H1 (cell line): ENCODE results near the gene LYL1. TPM values are rescaled to one million over a fixed set of nuclear protein-coding genes. Genes with fewer than 3 reads are reported as not detected.

Experiments
- CTCF ChIA-PET: fragments of 300-600 bp; sonication (Branson Sonifier 250); formaldehyde crosslinking; loops from one replicate; lab custom pipeline; 2021; ENCODE audit not compliant: partially characterized antibody; lab: Charles Lee
- POLR2A ChIA-PET: fragments of 300-600 bp; sonication (Branson Sonifier 250); formaldehyde crosslinking; loops from one replicate; lab custom pipeline; 2021; ENCODE audit warnings: inconsistent platforms; ENCODE audit not compliant: partially characterized antibody; lab: Charles Lee
- DNase-seq, 2 experiments: peaks; one replicate each; pipeline versions ENCODE4 v3.0.0 to v3.0.0-alpha.2; 2010 to 2022; ENCODE audit warnings: low spot score in 2 of 2, low read depth in 1 of 2, mixed read lengths in 1 of 2
- FAIRE-seq: peaks from 2 replicates; lab custom pipeline; 2011; peaks lifted over from hg19 to GRCh38; lab: Jason Lieb, UNC
- H2AFZ ChIP-seq: 2 replicates; pipeline ENCODE4 v1.8.1; 2012; ENCODE audit warnings: low read length, inconsistent platforms
- H2AK5ac ChIP-seq: 2 replicates; pipeline ENCODE4 v1.6.1; 2013; ENCODE audit warnings: low read depth, low read length
- H2BK120ac ChIP-seq: replicated peaks from 2 replicates; pipeline ENCODE3; 2013; ENCODE audit warnings: low read depth, low read length, inconsistent platforms
- H2BK12ac ChIP-seq: 2 replicates; pipeline ENCODE4 v1.6.1; 2013; ENCODE audit warnings: low read depth, low read length
- H2BK15ac ChIP-seq: 2 replicates; pipeline ENCODE4 v1.6.1; 2013; ENCODE audit warnings: low read length
- H2BK20ac ChIP-seq: 2 replicates; pipeline ENCODE4 v1.6.1; 2013; ENCODE audit warnings: low read length
- H2BK5ac ChIP-seq: 2 replicates; pipeline ENCODE4 v1.6.1; 2013; ENCODE audit warnings: low read depth, low read length
- H3K14ac ChIP-seq: 2 replicates; pipeline ENCODE4 v1.6.1; 2013; ENCODE audit warnings: inconsistent platforms; ENCODE audit not compliant: insufficient read length
- H3K18ac ChIP-seq: 2 replicates; pipeline ENCODE4 v1.6.1; 2013; ENCODE audit warnings: low read length; ENCODE audit errors: extremely low read depth
- H3K23ac ChIP-seq: 2 replicates; pipeline ENCODE4 v1.6.1; 2013; ENCODE audit warnings: inconsistent platforms; ENCODE audit not compliant: insufficient read length
- H3K23me2 ChIP-seq: 2 replicates; pipeline ENCODE4 v1.6.1; 2013; ENCODE audit warnings: low read depth, low read length
- H3K27ac ChIP-seq: 2 replicates; pipeline ENCODE4 v1.6.1; 2011; ENCODE audit warnings: low read depth, low read length, inconsistent platforms
- H3K27me3 ChIP-seq, 4 experiments: replicated peaks in 1 of 4; 1 replicate in 1 of 4; 2 replicates in 3 of 4; pipeline versions ENCODE4 v1.6.1 to v1.8.1; 2011 to 2013; ENCODE audit warnings: low read length in 3 of 4, mild to moderate bottlenecking in 3 of 4, inconsistent platforms in 2 of 4, mixed read lengths in 2 of 4, moderate library complexity in 1 of 4; ENCODE audit not compliant: control insufficient read depth in 3 of 4, insufficient read depth in 3 of 4; ENCODE audit errors: extremely low read depth in 1 of 4
- H3K36me3 ChIP-seq, 4 experiments: 2 replicates each; pipeline versions ENCODE4 v1.6.1 to v1.8.1; 2011 to 2013; ENCODE audit warnings: mild to moderate bottlenecking in 4 of 4, low read length in 3 of 4, moderate library complexity in 2 of 4, control low read depth in 1 of 4, inconsistent platforms in 1 of 4; ENCODE audit not compliant: insufficient read depth in 4 of 4, control insufficient read depth in 2 of 4
- H3K4ac ChIP-seq: replicated peaks from 2 replicates; pipeline ENCODE3; 2013; ENCODE audit warnings: low read length, low read depth, mixed read lengths, inconsistent platforms; ENCODE audit not compliant: insufficient read length
- H3K4me1 ChIP-seq, 4 experiments: replicated peaks in 1 of 4; 1 replicate in 1 of 4; 2 replicates in 3 of 4; pipeline versions ENCODE4 v1.6.1 to v1.8.1; 2011 to 2013; ENCODE audit warnings: low read length in 3 of 4, inconsistent platforms in 2 of 4, mixed read lengths in 1 of 4; ENCODE audit not compliant: insufficient read depth in 4 of 4, control insufficient read depth in 3 of 4
- H3K4me2 ChIP-seq, 2 experiments: 2 replicates each; pipeline versions ENCODE4 v1.6.1 to v1.8.1; 2011 to 2013; ENCODE audit warnings: low read depth in 2 of 2, low read length in 2 of 2, control low read depth in 1 of 2, inconsistent platforms in 1 of 2, mild to moderate bottlenecking in 1 of 2; ENCODE audit not compliant: insufficient read depth in 1 of 2
- H3K4me3 ChIP-seq, 4 experiments: fragments of 200-600, 300-600 bp in 1 of 4; sonication (generic), shearing (Covaris generic), sonication (Bioruptor Twin) in 1 of 4; 2 replicates each; pipeline versions ENCODE4 v1.5.1 to v1.8.1; 2011 to 2016; ENCODE audit warnings: low read length in 4 of 4, low read depth in 3 of 4, control low read depth in 2 of 4, inconsistent platforms in 2 of 4, mild to moderate bottlenecking in 2 of 4, mixed read lengths in 1 of 4, moderate library complexity in 1 of 4; ENCODE audit not compliant: insufficient read depth in 2 of 4; ENCODE audit errors: extremely low read depth in 1 of 4
- H3K56ac ChIP-seq: replicated peaks from 2 replicates; pipeline ENCODE3; 2013; ENCODE audit warnings: low read depth, mild to moderate bottlenecking, mixed read lengths, low read length, inconsistent platforms; ENCODE audit not compliant: insufficient read length
- H3K79me1 ChIP-seq: 2 replicates; pipeline ENCODE4 v1.6.1; 2013; ENCODE audit warnings: low read depth, low read length, control low read depth
- H3K79me2 ChIP-seq, 2 experiments: 2 replicates each; pipeline versions ENCODE4 v1.6.1 to v1.8.1; 2012 to 2013; ENCODE audit warnings: low read length in 2 of 2, mild to moderate bottlenecking in 2 of 2, inconsistent platforms in 1 of 2; ENCODE audit not compliant: insufficient read depth in 2 of 2, control insufficient read depth in 1 of 2
- H3K9ac ChIP-seq, 4 experiments: replicated peaks in 1 of 4; 1 replicate in 1 of 4; 2 replicates in 3 of 4; pipeline versions ENCODE4 v1.6.1 to v1.8.1; 2011 to 2013; ENCODE audit warnings: low read depth in 3 of 4, low read length in 3 of 4, control low read depth in 2 of 4, mild to moderate bottlenecking in 2 of 4, moderate library complexity in 2 of 4, inconsistent platforms in 1 of 4; ENCODE audit errors: extremely low read depth in 1 of 4
- H3K9me3 ChIP-seq, 2 experiments: 2 replicates each; pipeline versions ENCODE4 v1.6.1 to v1.8.1; 2012 to 2013; ENCODE audit warnings: mild to moderate bottlenecking in 2 of 2, moderate library complexity in 2 of 2, control low read depth in 1 of 2, inconsistent platforms in 1 of 2, low read depth in 1 of 2, low read length in 1 of 2, mixed read lengths in 1 of 2; ENCODE audit not compliant: insufficient read depth in 2 of 2
- H4K20me1 ChIP-seq, 2 experiments: replicated peaks in 1 of 2; 2 replicates each; pipeline versions ENCODE3 to v1.8.1; 2011 to 2013; ENCODE audit warnings: inconsistent platforms in 2 of 2, low read length in 2 of 2, mild to moderate bottlenecking in 1 of 2; ENCODE audit not compliant: insufficient read depth in 2 of 2, control insufficient read depth in 1 of 2
- H4K5ac ChIP-seq: 2 replicates; pipeline ENCODE4 v1.6.1; 2013; ENCODE audit warnings: low read length, low read depth, mixed read lengths, inconsistent platforms; ENCODE audit not compliant: insufficient read length
- H4K8ac ChIP-seq: 2 replicates; pipeline ENCODE4 v1.8.0; 2013; ENCODE audit warnings: mild to moderate bottlenecking, moderate library complexity, low read length, inconsistent platforms; ENCODE audit not compliant: insufficient read depth; ENCODE audit errors: extremely low read depth
- H4K91ac ChIP-seq: replicated peaks from 2 replicates; pipeline ENCODE3; 2013; ENCODE audit warnings: low read length, mixed read lengths, inconsistent platforms; ENCODE audit not compliant: insufficient read length
- ASH2L ChIP-seq: fragments of 200-600, 300-600 bp; sonication (generic); IDR thresholded peaks from one replicate; pipeline ENCODE4 v1.7.1; 2017; ENCODE audit warnings: low read length
- CREB1 ChIP-seq: IDR thresholded peaks from 2 replicates; pipeline ENCODE4 v1.6.1; 2012; ENCODE audit warnings: inconsistent platforms
- CTCF ChIP-seq, 3 experiments: IDR thresholded peaks; 1 replicate in 2 of 3; 2 replicates in 1 of 3; pipeline versions ENCODE4 v1.5.1 to v1.6.1; 2011; ENCODE audit warnings: low read length in 3 of 3, mild to moderate bottlenecking in 3 of 3, inconsistent platforms in 2 of 3, low read depth in 1 of 3, moderate library complexity in 1 of 3; ENCODE audit not compliant: insufficient read depth in 1 of 3; ENCODE audit errors: control extremely low read depth in 1 of 3
- HDAC2 ChIP-seq, 2 experiments: fragments of 300-600 bp in 1 of 2; sonication (generic) in 1 of 2; IDR thresholded peaks; 2 replicates each; pipeline ENCODE4 v1.6.1; 2011 to 2012; ENCODE audit warnings: low read depth in 2 of 2, low read length in 2 of 2, mild to moderate bottlenecking in 2 of 2, moderate library complexity in 2 of 2, borderline replicate concordance in 1 of 2, inconsistent platforms in 1 of 2
- POLR2A ChIP-seq, 2 experiments: IDR thresholded peaks; 1 replicate in 1 of 2; 2 replicates in 1 of 2; pipeline ENCODE4 v1.6.1; 2011; ENCODE audit warnings: low read depth in 2 of 2, low read length in 2 of 2, mild to moderate bottlenecking in 2 of 2; ENCODE audit errors: control extremely low read depth in 1 of 2
- POLR2AphosphoS5 ChIP-seq: IDR thresholded peaks from 2 replicates; pipeline ENCODE4 v1.6.1; 2011; ENCODE audit warnings: low read depth, low read length
- POU5F1 ChIP-seq: IDR thresholded peaks from 2 replicates; pipeline ENCODE4 v1.6.1; 2011; ENCODE audit warnings: low read depth, mild to moderate bottlenecking, low read length, moderate library complexity
- RNF2 ChIP-seq: fragments of 200-900, 300-1000 bp; sonication (generic); IDR thresholded peaks from 2 replicates; pipeline ENCODE4 v1.7.1; 2016; ENCODE audit warnings: borderline replicate concordance, low read depth, mild to moderate bottlenecking, antibody characterized with exemption, low read length; ENCODE audit not compliant: poor library complexity, severe bottlenecking; ENCODE audit errors: missing control alignments
- TAF1 ChIP-seq: IDR thresholded peaks from 2 replicates; pipeline ENCODE4 v1.6.1; 2011; ENCODE audit warnings: mild to moderate bottlenecking, low read depth, low read length
- TBP ChIP-seq: IDR thresholded peaks from 2 replicates; pipeline ENCODE4 v1.6.1; 2011; ENCODE audit warnings: low read depth, low read length, improper control_type of control experiment
- YY1 ChIP-seq: IDR thresholded peaks from 2 replicates; pipeline ENCODE4 v1.6.1; 2011; ENCODE audit warnings: low read depth, mild to moderate bottlenecking, low read length
- WGBS, 2 experiments: shearing (Covaris generic) in 1 of 2; methylation state at CpG; one replicate each; pipeline versions ENCODE4 v1.1.6 to v1.1.7; 2013 to 2015; ENCODE audit warnings: low lambda C conversion rate in 2 of 2, mixed read lengths in 2 of 2, inconsistent platforms in 1 of 2, low coverage in 1 of 2, missing lambda C conversion rate in 1 of 2; ENCODE audit not compliant: insufficient replicate concordance in 2 of 2, insufficient coverage in 1 of 2, insufficient read length in 1 of 2; ENCODE audit errors: extremely low coverage in 1 of 2, missing lambda C conversion rate in 1 of 2; 5-methylcytosine and 5-hydroxymethylcytosine counted together
- polyA plus RNA-seq, 7 experiments: library from polyadenylated mRNA; depleted of rRNA in 3 of 7; stranded (reverse) in 5 of 7; unstranded in 2 of 7; fragments of >200 nt in 5 of 7; fragments of 200-250 nt in 2 of 7; gene quantifications; 1 replicate in 5 of 7; 2 replicates in 1 of 7; 4 replicates in 1 of 7; pipeline versions ENCODE4 v1.2.1 to v1.2.3, GENCODE V29; 2011 to 2013; ENCODE audit warnings: missing spikeins in 2 of 7, mixed read lengths in 2 of 7
- total RNA-seq: library from RNA; stranded (reverse); fragmentation: NEBNext Ultra II Directional; extraction: Animal tissue kit (Norgen Biotek cat#: 25700); gene quantifications from 2 replicates; pipeline ENCODE4 v1.2.1, GENCODE V29; 2021

Gene LYL1
- total and polyA plus RNA-seq, 2 of the 8 experiments (the other 6 are each of a cell fraction or from before 2014, with no cell fraction given), result 0.58 to 0.76 TPM

- Histone ChIP-seq H3K9me3 (no peaks in the 10 kb centered on the region), H3K36me3 (peaks cover 0 to 12% (median 6%) of the 10 kb centered on the region in 4 experiments; a peak in 5 of 8 replicates), H4K5ac (no peak overlapping the region), H3K4me1 (peaks cover 14 to 39% (median 26%) of the 10 kb centered on the region in 4 experiments), H3K9ac (no peak overlapping the region), H2BK15ac (0 out of 2 replicates have a peak overlapping the region, but pooled peaks have one; percentile 48), H3K4me2 (peak overlapping the region; percentile 70 to 81), H2AFZ (no peak overlapping the region), H4K91ac (no peak overlapping the region), H3K27ac (0 out of 2 replicates have a peak overlapping the region, but pooled peaks have one; percentile 32), H3K4ac (no peak overlapping the region), H2BK120ac (no peak overlapping the region), H2BK20ac (0 out of 2 replicates have a peak overlapping the region, but pooled peaks have one; percentile 48), H3K79me1 (peaks cover 41% of the 10 kb centered on the region), H3K56ac (no peak overlapping the region), H3K23me2 (peaks cover 8% of the 10 kb centered on the region; the same call in 1 of the 2 replicates), H3K18ac (no peak overlapping the region; the same call in 1 of the 2 replicates), H3K23ac (no peak overlapping the region), H3K14ac (no peak overlapping the region), H2BK5ac (peak overlapping the region; percentile 92; the same call in 1 of the 2 replicates), H4K20me1 (peaks cover 49 to 51% of the 10 kb centered on the region in 2 experiments), H3K27me3 (no peaks in the 10 kb centered on the region), H2AK5ac (peak overlapping the region; percentile 55; the same call in 1 of the 2 replicates), H3K4me3 (peak overlapping the region in 3 of 4 experiments; percentile 7 to 100 (median 77); a peak in 4 of 8 replicates), H3K79me2 (peaks cover 57 to 78% of the 10 kb centered on the region in 2 experiments), H2BK12ac (peak overlapping the region; percentile 97; the same call in 1 of the 2 replicates), H4K8ac (no peak overlapping the region)
- CTCF ChIA-PET, result interaction anchor here (0.9 to 2.8 kb wide), 9 partner anchors 9 to 155 kb away, joined by 3 to 7 read pairs (median 4); no protein-coding TSS in a partner anchor
- FAIRE-seq (no peak), DNase-seq (no peak)
- WGBS, 2 experiments, result 87% methylated on average over 9 of the region's 9 CpGs; no CpG with 5 or more reads in 1 of the 2 experiments
- POLR2A ChIA-PET, result interaction anchor here (0.7 to 19.5 kb wide), 18 partner anchors 12 to 183 kb away, joined by 3 to 228 read pairs (median 4); partner anchors contain the start of genes IER2, LYL1 and STX10
- no peak for TF ChIP-seq CTCF (IDR thresholded peaks at IDR 0.05; ENCODE audit: control extremely low read depth in 1 of 3, insufficient read depth in 1 of 3, low read depth in 1 of 3, low read length in 3 of 3)
- no peak for TF ChIP-seq TBP
- no peak for TF ChIP-seq POLR2A (IDR thresholded peaks at IDR 0.05; ENCODE audit: control extremely low read depth in 1 of 2, low read depth in 2 of 2, low read length in 2 of 2)
- TF ChIP-seq POU5F1, result no peak
- TF ChIP-seq RNF2, result no peak
- no peak for TF ChIP-seq TAF1
- TF ChIP-seq ASH2L, result no peak
- no peak for TF ChIP-seq POLR2AphosphoS5
- TF ChIP-seq CREB1, result no peak
- TF ChIP-seq HDAC2 (IDR thresholded peaks at IDR 0.05; ENCODE audit: borderline replicate concordance in 1 of 2, low read depth in 2 of 2, low read length in 2 of 2), result no peak
- no peak for TF ChIP-seq YY1
These were observed 17.4 kb upstream of the LYL1 start for GRCh38 chr19:13120031-13120430.
